Stimulated activated CD8-positive, alpha-beta memory T cell treated with anti-CD3 and anti-CD28 coated beads, Interleukin-4, amount 100 ng/mL, for 24 hours (primary cell): ENCODE data around the gene UEVLD.
"Not testable (repeated sequence)": the region's sequence is repeated elsewhere in the genome, so short reads cannot be mapped to it uniquely, and the experiment has no call there.

ENCODE experiments used
- DNase-seq: peaks from one replicate; pipeline ENCODE4 v3.0.0-alpha.2; 2020; ENCODE audit warnings: low read depth

UEVLD gene

DNA sequence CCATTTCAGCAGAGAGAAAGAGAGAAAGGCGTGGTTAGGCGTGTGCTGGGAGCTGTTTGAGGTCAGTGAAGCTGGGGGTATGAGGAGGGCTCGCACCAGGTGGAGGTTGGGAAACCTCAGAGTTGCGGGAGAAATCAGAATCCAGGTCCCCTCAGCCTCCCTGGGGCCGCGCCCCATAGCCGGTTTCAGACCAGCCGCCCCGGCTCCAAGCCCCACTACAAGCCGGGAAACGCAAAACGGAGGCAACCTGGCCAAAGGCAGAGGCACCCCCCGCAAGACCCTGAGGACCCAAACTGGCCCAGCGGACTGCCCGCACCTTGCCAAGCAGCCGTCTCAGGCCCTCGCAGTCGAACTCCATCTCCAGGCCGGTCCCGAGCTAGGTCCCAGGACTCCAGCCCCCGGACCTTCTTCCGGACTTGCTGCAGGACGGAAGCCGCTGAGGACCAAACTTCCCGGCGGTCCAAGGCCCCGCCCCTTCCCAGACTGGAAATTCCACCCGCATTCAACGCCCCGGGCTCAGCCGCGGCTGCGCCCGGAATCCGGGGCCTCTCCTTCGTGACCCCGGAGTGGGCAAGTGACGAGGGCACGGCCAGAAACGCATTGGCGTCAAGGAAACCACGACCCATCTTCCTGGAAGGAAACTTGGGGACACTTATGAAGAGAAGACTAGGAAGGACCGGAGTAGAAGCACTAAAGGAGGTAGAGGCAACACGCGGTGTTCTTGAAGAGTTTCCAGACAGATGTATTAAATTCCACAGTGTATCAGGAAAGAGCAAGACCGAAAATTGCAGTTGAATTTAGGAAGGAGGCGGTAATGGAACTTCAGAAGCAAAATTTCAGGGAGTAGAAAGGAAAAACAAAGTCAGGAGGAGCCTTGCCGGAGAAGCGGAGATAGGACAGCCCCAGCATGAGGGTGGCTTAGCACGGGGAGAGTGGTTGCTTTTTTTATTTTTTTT, at the start of gene UEVLD:
TSS of gene UEVLD (minus strand) at position 438 of the 956 bp plus-strand sequence. CDS start at position 358, 80 bp downstream.
- peak; percentile 59 for DNase-seq

DNA sequence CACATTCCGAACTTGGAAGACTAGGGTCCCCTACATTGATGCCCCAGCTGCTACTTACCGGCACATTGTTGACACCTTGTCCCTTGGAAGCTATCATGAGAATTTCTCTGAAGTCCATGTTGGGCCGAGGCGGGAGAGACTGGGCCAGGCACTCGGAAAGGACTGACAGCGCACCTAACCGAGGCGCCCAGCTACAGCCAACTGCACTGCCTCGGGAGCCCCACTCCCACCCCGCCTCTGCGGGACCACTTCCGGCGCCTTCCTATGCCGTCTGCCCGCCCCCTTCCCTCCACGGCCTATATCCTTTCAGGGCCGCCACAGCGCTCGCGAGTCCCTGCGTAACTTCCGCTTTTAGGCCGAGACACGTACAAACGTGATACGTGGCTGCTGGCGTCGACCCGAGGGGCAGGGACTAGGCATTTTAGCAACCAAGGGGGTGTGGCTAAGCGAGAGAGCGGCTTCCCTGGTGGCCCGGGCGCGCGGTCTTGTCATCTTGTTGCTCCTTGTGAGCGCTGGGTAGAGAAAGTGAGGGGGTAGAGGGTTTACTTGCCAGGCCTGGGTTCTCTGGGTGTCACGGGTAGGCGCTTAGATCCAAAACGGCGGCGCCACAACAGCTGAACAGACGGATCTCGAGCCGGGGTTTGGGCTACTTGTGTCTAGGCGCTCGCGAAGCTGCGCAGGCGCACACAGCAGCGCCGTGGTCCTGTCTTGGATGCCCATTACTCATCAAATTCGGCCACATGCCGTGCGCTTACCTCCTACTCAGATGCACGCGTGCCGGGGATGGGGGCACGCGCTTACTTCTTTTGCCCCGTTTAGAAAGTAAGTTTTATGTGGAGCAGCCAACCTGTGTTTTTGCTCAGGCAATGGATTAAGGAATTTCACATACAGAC, 45.9 kb upstream of the UEVLD start, which contains the start of gene SPTY2D1:
TSS of gene SPTY2D1 (minus strand) at position 203 of the 893 bp plus-strand sequence. CDS start at position 118, 85 bp downstream.
- DNase-seq: peak; percentile 95

DNA sequence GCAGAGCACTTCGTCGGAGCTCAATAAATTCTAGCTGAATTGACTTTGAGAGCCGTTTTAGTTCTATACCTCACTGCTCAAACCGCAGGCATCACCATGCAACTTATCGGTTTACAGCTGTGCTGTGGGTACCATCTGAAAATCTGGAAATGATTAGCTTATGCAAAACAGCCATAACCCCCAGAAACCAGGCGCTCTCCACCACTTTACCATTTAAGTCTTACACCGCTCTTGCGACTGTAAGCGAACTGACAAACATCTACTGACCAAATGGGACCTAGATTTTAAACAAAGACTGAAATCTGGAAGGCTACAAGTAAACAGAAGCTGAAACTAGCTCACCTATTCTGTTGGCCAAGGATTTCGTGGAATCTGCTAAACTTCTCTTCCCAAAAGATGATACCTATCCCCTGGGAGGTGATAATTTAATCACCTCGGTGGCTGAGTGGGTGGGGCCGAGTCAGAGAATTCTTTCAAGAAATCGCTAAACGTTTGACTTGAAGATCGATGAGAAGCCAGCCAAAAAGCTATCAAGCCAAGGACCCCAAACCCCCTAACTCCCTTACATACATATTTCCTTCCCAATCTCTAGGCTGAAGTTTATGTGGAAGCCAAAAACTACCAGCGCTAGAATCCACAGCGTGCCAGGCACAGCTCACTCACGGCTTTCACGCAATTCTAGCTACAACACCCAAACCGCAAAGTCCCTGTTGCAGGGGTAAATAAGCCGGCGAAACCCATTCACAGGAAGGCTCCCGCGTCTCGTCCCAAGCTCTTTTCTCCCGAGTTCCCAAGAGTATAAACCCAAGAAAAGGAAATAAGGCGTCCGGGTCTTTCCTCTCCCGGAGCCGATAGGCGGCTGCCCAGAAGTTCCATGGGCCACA, 45.0 kb upstream of the UEVLD start:
- DNase-seq: no peak

DNA sequence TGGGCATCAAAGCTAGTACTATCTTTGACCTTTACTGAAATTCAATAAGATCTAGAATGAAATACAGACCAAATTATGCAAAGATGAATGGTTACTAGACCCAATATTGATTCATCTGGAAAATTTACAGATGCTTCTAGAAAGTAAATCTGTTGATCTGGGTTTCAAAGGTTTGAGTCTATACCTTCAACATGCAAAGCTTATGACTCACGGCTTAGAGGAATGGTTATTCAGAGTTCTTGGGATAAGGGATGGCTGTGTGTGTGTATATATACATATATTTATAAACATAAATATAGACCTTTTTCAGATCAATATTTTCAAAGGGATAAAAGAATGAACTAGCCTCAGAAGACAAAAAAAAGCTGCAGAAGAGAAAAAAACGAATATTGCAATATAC, 44.3 kb upstream of the UEVLD start:
- no peak for DNase-seq

DNA sequence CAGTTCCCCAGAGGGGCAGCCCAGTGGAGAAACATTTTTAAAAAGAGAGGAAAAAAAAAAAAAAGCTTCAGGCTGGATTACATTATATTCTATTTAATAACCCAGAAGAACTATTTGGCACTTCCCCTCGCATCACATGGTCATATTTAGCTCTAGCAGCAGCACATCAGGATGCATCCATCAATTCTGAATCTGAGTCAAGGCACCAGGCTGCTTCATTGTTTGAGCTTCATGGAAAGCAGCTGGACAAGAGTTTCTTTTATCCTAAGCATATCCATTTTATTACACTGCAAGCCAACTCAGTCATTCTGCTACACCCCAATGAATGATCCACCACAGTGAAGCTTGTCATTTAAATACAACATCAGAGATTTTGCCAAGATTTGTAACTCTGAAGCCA, 35.6 kb upstream of the UEVLD start:
- no peak for DNase-seq

DNA sequence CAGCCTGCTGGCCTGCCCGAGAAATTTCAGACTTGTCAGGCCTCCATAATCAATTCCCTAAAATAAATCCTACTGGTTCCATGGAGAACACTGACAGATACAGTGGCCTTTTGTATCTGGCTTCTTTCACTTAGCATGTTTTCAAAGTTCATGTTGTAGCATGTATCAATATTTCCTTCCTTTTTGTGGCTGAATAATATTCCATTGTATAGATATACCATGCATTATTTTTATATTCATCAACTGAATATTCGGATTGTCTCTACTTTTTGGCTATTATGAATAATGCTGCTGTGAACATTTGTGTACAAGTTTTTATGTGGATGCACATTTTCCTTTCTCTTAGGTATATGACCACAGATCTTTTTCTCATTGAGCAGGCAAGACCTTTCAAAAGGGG, 35.2 kb upstream of the UEVLD start:
- no peak for DNase-seq

DNA sequence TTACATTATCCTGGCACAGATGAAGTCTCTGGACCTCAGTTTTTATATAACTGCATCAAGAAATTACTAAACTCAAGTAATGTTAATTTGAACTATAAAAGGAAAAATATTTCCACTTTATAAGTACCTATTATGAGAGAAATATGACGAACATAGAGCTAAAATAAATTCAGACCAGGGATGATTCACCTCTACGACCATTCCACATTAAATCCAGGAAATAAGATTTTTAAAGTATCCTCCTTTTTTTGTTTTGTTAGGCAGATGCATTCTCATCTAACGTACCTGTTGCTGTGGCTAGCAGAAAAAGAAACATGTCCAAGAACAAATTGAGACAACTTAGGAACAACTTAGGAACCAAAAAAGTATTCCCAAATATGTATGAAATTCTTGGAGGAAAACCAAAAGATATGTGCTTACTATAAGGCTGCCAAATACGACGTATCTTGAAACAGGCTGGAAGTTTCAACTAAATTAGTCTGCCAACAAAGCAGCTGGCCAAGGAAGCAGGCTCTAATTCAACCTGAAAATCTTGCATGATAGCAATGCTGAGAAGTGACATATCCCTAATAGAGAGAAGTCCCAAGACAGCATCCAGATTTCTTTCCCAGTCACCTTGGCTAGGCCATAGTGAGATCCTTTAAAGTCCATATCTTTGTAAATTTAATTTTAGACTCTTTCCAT, 29.9 kb upstream of the UEVLD start:
- DNase-seq: no peak

DNA sequence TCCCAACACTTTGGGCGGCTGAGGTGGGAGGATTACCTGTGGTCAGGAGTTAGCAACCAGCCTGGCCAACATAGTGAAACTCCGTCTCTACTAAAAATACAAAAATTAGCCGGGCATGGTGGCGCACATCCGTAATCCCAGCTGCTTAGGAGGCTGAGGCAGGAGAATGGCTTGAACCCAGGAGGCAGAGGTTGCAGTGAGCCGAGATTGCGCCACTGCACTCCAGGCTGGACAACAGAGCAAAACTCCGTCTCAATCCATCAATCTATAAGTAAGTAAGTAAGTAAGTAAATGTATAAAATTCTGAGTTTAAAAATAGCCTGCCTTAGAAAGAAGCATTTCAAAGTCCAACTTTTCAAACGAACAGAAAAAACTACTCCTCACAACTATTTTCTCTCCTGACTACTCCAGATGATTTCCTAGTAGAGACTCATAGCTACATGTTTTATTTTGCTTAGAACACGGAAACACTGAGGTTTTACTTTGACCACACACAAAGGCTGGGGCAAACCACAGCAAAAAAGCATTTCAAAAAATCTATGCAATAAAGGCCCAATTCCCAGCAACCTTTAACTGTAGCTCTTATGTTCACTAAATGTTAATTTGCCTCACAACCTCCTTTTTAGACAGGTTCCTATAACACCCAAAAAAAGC, 29.3 kb upstream of the UEVLD start:
- DNase-seq: no peak

DNA sequence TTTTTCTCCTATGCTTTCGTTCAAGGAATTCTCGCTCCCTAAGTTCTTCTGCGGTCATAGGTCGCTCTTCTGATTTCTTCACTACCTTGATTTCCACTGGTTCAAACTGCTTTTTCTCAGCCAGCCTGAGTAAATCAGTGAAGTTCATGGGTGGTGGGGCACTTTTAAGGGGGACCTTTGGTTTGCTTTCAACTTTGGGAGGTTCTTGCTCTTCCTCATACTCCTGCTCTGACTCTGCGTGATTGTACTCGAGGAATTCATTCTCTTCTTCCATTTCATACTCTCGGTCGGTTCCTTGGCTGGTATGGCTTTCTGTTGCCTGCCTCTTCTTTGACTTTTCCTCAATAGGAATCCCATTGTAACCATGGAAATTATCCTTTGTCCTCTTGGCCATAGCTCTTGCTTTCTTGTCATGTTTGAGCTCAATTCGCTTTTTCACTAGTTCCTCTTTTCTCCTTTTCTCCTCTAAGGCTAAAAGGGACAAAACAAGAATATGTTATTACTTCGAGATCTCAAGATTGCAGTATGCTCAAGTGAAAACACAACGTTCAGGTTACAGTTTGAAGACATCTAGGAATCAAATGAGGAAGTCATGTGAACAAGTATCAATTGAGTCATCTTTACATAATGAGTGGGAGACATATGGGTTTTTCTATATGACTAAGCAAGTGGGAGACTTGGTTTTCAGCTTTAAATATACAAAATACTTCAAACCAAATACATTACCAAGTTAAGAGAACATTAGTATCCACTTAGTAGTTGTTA, 27.3 kb upstream of the UEVLD start:
- no peak for DNase-seq

DNA sequence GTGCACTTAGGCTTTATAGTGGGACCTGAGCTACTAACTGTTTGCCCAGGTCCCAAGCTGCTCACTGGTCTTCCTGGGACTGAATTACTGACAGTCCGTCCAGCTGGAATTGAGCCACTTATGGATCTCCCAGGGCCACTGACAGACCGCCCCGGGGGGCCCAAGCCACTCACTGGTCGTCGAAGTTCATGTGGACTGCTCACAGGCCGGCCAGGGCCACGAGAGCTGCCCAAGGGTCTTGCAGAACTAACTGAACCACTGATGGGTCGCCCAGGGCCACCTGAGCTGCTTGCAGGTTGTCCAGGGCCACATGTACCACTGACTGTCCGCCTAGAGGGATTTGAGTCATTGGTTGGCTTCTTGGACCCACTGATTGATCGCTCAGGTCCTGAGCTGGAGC, 26.1 kb upstream of the UEVLD start:
- DNase-seq: no peak

DNA sequence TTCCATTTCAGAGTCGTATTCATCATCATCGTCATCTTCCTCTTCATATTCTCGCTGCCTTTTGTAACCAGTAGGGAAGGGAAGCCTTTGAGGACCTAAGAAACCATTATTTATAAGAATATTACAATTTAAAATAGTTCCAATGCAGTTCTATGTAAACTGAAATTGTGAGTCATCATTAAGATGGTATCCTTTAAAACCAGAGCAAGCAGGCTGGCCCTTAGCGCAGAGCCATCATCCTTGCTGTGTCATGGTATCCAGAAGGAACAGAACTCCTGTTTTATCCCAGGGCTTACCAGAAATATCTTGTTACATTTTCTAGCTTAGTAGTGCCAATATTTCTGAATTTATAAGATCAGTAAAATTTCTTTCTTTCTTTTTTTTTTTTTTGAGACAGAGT, 23.9 kb upstream of the UEVLD start:
- no peak for DNase-seq

DNA sequence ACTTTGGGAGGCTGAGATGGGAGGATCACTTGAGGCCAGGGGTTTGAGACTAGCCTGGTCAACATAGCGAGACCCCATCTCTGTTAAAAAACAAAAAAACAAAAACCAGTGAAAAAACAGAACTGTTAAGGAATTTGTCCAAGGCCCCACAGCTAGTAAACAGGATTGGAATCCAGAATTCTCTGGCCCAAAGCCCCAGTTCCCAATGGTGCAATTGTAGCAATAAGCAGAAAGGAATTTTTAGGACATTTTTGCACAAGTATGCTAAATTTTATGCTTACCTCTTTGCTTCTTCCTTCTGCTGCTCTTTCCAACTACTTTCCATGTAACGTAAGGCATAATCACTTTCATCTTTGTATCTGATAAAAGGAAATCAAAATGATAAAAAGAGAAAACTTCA, 22.7 kb upstream of the UEVLD start:
- no peak for DNase-seq

DNA sequence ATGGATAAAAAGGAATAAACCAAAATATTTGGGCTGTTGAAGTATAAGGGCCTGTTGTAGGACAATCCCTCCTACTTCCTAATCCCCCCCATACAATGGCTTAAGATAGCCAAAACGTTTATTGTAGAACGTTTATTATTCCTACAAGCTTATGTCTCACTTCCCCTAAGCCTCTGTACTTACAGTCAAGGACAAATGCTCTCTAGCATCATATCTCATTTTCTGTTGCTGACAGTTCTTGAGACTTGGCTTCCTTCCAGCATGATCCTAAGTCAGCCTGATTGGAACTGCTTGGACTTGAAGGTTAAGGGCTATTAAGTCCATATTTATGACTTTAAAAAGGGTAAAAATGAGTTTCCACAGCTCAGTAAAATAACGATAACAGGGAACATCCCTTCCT, 19.8 kb upstream of the UEVLD start:
- DNase-seq: no peak

DNA sequence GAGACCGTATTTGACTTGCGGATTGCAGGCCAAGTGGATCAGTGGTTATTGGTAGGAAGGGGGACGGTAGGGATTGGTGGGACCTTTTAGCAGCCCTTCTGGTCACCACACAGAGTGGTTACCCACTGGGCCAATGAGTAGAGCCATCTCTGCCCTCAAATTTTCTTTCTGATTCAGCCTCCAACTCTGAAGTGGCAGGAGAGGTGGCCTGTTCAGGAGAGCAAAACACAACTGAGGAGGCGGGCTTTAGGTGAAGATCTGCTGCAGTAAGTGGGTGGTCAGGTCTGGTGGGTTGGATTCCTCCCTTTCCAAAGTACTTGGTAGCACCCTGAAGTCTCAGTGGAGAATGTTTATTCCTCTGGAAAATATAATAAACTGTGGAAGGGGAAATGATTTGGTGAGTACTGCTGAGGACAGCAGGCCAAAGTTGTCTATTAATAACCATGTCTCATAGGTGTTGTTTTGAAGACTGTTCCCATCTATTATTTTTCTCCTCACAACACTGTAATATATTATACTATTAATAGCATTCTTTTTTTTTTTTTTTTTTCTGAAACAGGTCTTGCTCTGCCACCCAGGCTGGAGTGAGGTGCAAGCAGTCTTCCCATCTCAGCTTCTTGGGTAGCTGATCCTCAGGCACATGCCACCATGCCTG, 12.5 kb upstream of the UEVLD start:
- DNase-seq: no peak

DNA sequence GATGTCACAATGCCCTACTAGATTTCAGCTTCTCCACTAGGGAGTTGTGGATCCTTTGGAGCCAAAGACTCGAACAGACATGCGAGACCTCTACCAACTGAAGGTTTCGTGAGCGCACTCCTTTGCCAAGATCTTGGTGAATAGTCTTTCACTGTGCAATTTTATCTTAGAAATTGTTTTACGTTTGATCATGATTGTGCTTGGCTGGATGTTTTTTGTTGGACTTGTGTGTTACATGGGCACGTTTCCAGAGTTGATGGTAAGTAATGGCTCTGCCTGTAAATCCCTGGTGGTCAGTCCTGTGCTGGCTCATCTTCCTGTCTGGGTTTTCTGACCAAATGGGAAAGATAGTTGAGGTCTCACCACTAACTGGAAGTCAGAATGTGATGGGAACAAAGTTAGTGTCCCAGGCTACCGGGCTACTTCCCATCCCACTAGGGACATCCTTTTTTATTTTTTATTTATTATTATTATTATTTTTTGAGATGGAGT, 11.3 kb upstream of the UEVLD start, which contains the start of gene MISFA:
TSS of gene MISFA (plus strand) at position 51 of the 492 bp plus-strand sequence. CDS start at position 191, 140 bp downstream.
- DNase-seq: no peak

DNA sequence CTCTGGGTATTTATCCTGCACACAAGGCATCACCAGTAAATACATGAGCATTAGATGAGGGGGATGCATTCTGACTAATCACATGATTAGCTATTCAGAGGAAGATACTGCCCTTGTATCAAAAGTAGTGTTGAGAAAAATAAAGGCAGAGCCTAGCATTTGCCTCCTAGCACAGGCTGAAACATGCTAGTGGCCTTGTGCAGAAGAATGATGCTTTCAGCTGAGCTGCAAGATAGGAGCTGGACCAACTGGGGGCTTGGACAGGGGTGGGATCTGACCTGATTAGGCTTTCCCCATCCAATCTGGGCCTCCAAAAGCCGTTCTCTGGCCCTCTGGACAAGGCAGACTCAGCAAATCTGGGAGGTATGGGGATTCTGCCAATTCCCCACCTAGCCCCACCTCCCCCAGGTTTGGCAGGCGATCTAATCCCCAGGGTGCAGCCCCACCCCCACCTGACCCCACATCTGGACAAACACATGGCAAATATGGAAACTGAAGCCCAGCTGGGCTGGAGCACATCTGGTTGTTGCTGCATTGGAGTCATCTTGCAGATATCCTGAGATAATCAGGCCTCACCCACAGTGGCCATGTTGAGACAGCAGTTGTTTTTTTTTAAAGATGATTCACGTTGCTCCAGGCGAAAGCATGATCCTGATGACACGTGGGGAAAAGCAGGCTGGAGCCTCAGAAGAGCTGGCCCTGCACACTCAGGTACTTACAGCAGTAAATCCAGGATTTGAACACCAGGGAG, 6.6 kb upstream of the UEVLD start:
- no peak for DNase-seq

DNA sequence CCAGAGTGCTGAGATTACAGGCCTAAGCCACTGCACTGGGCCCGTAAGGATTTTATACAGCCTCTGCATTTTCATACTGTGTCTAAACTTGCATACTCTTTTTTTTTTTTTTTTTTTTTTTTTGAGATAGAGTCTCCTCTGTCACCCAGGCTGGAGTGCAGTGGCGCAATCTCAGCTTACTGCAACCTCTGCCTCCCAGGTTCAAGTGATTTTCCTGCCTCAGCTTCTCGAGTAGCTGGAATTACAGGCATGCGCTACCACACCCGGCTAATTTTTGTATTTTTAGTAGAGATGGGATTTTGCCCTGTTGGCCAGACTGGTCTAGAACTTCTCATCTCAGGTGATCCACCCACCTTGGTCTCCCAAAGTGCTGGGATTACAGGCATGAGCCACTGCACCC, 5.6 kb upstream of the UEVLD start:
- DNase-seq: not testable (repeated sequence)

DNA sequence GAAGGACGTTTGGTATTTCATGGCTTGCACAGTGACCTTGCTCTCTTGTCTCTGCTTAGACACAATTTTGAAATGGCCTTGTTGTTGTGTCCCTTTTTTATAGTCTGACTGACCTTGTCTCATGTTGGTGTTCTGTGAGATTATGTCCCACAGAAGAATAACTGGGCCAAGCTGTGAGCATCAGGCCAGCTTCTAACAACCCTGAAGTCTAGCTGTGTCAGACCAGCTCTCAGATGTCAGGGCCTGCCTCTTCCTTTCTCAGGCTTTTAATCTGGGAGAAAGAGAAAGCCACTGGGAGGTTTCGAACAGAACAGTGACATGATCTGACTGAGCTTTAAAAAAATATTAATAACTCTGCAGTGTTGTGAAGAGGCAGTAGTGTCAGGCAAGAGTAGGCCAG, 2.0 kb upstream of the UEVLD start:
- no peak for DNase-seq
